Spinal cord (tissue), 10 donors: ENCODE data around the gene CREM. TPM values are rescaled to one million over a fixed set of nuclear protein-coding genes. Genes with fewer than 3 reads are reported as not detected.

ENCODE experiments used
- DNase-seq, 6 donors: peaks; one replicate each; pipeline versions ENCODE4 v3.0.0 to v3.0.0-alpha.2; 2013 to 2015; ENCODE audit warnings: low spot score in 6 of 6, low read depth in 4 of 6
- H3K27ac ChIP-seq: one replicate; pipeline ENCODE4 v1.5.1; 2013; ENCODE audit warnings: low read depth, low read length, control low read depth
- H3K27me3 ChIP-seq: one replicate; pipeline ENCODE4 v1.6.1; 2013; ENCODE audit warnings: low read length; ENCODE audit not compliant: control insufficient read depth, insufficient read depth
- H3K36me3 ChIP-seq: one replicate; pipeline ENCODE4 v1.6.1; 2013; ENCODE audit warnings: low read length; ENCODE audit not compliant: control insufficient read depth, insufficient read depth
- H3K4me1 ChIP-seq: one replicate; pipeline ENCODE4 v1.6.1; 2013; ENCODE audit warnings: low read length; ENCODE audit not compliant: control insufficient read depth, insufficient read depth
- H3K4me3 ChIP-seq: one replicate; pipeline ENCODE4 v1.5.1; 2013; ENCODE audit warnings: low read depth, low read length, control low read depth
- H3K9me3 ChIP-seq: one replicate; pipeline ENCODE4 v1.6.1; 2013; ENCODE audit warnings: low read length; ENCODE audit not compliant: control insufficient read depth, insufficient read depth
- WGBS: methylation state at CpG from one replicate; pipeline ENCODE4 v1.1.5; 2013; ENCODE audit warnings: missing lambda C conversion rate; ENCODE audit not compliant: insufficient coverage; 5-methylcytosine and 5-hydroxymethylcytosine counted together
- polyA plus RNA-seq, 2 donors: library from polyadenylated mRNA; unstranded; fragments of 120-200 nt; gene quantifications; one replicate each; pipeline ENCODE4 v1.2.1, GENCODE V29; 2013; ENCODE audit not compliant: insufficient read length in 2 of 2
- total RNA-seq, 2 donors: library from RNA; depleted of rRNA in 1 of 2; stranded (reverse); fragments of 120-200 nt in 1 of 2; fragments of >200 nt in 1 of 2; gene quantifications; one replicate each; pipeline versions ENCODE4 v1.2.3 to v1.2.4, GENCODE V29; 2013 to 2014
- donor health status: healthy.

Gene CREM
- total and polyA plus RNA-seq, 4 donors: 38.4 to 56.8 (median 48.2) TPM

DNA sequence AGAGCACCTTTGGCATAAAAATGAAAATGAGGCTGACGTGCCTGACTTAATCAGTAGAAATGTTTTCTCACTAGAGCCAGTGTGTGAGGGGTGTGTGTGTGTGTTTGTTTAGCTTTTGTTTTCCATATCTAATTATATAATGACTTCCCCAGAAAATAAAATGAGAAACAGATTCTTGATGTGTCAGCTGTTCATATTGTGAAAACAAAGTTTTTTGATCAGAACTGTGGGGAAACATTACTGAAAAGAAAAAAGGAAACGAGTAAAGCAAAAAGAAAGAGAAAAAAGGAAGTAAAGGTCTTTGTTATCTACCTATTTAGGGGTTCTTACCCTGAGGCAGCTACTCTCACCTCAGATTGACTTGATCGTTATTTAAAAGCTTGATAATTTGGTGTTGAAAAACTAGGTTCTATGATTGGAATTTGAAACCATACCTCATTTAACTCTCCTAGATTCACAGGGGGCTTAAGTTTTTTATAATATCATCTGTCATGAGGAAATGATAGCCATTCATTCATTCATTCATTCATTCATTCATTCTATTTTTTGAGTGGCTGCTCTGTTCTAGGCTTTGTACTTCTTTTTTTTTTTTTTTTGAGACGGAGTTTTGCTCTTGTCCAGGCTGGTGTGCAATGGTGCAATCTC lies 58.0 kb downstream of the CREM start:
- H3K36me3 ChIP-seq: no peaks in the 10 kb centered on the region
- H3K9me3 ChIP-seq: no peaks in the 10 kb centered on the region

DNA sequence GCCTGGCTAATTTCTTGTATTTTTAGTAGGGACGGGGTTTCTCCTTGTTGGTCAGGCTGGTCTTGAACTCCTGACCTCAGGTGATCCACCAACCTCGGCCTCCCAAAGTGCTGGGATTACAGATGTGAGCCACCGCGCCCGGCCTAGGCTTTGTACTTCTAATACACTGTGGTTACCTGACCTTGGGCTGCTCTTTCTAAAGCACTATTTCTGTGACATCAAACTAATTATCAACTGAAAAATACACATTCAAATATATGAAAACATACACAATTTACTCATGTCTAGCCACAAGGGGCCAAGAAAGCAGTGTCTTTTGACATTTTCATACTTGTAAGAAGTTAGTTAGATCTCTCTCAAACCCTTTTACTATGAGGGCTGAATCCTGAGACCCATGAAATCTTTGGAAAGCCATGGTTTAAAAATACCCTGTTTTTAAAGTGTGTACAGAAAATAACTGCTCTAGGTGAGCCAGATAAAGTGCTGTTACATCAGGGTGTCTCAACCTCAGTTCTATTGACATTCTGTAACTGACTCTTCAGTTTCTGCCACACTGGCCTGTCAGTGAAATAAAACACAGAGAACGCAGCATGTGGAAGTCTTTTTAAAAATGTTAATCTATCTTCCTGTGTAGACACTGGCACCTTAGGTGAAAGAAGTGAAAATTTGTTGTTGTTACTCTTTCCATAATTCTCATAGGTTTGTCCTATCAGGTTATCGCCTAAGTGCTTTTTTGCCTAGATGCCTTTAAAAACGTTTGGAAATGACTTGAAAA lies 58.8 kb downstream of the CREM start:
- DNase-seq: no peak
- WGBS: 93% methylated on average over 3 of the region's 8 CpGs
- Histone ChIP-seq H3K27me3 (no peaks in the 10 kb centered on the region), H3K27ac (no peak overlapping the region), H3K4me3 (no peak overlapping the region), H3K4me1 (no peaks in the 10 kb centered on the region), H3K9me3 (no peaks in the 10 kb centered on the region), H3K36me3 (no peaks in the 10 kb centered on the region)

More for the DNA sequence above, 58.0 kb downstream of the CREM start:
- Histone ChIP-seq H3K27me3 (no peaks in the 10 kb centered on the region), H3K4me3 (no peak overlapping the region), H3K27ac (no peak overlapping the region), H3K4me1 (no peaks in the 10 kb centered on the region)
- no peak for DNase-seq
- WGBS: no CpG with 5 or more reads among the region's 4 CpGs

- Histone ChIP-seq H3K4me3 (no peak overlapping the region), H3K36me3 (no peaks in the 10 kb centered on the region), H3K27ac (no peak overlapping the region), H3K9me3 (no peaks in the 10 kb centered on the region), H3K4me1 (peaks cover 6% of the 10 kb centered on the region), H3K27me3 (no peaks in the 10 kb centered on the region)
- DNase-seq: no peak
- WGBS: no CpG with 5 or more reads among the region's 3 CpGs
These were observed 62.3 kb downstream of the CREM start for GRCh38 chr10:35188954-35189353.

- no peaks in the 10 kb centered on the region for H3K36me3 ChIP-seq
- no peak overlapping the region for H3K4me3 ChIP-seq
- no peaks in the 10 kb centered on the region for H3K27me3 ChIP-seq
- H3K4me1 ChIP-seq: peaks cover 6% of the 10 kb centered on the region
- WGBS: 39% methylated on average over 2 of the region's 2 CpGs
- no peaks in the 10 kb centered on the region for H3K9me3 ChIP-seq
- peak overlapping the region; percentile 67 for H3K27ac ChIP-seq
- DNase-seq: peak in 1 of 6 donors; percentile 27
These were observed 64.9 kb downstream of the CREM start for GRCh38 chr10:35191523-35191922.

DNA sequence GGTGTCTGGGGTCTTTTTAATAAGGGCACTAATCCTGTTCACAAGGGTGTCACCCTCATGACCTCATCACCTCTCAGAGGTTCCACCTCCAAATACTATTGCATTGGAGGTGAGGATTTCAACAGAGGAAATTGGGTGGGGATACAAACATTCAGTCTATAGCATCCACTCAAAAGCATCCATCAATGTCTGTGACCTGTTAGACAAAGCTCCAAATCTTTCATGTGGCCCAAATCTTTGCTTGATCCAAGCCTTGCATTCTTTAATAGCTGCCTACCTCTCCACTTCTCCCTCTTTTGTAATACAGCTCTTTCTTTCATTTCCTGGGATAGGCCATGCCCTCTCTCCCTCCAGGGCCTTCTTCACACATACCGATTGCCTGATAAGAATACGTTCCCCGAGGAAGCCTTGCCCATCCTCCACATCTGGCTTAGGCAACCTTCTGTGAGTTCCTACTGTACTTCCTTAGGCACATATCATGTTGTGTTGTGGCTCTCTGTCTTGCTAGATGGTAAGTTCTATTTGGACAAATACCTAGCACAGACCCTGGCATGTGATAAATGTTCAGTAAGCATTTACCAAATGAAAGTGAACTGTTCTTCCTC lies 66.1 kb downstream of the CREM start:
- H3K4me1 ChIP-seq: peaks cover 6% of the 10 kb centered on the region
- no peaks in the 10 kb centered on the region for H3K9me3 ChIP-seq
- no peaks in the 10 kb centered on the region for H3K36me3 ChIP-seq
- WGBS: 67% methylated on average over 1 of the region's 3 CpGs
- DNase-seq: no peak
- H3K4me3 ChIP-seq: no peak overlapping the region
- no peaks in the 10 kb centered on the region for H3K27me3 ChIP-seq
- no peak overlapping the region for H3K27ac ChIP-seq

DNA sequence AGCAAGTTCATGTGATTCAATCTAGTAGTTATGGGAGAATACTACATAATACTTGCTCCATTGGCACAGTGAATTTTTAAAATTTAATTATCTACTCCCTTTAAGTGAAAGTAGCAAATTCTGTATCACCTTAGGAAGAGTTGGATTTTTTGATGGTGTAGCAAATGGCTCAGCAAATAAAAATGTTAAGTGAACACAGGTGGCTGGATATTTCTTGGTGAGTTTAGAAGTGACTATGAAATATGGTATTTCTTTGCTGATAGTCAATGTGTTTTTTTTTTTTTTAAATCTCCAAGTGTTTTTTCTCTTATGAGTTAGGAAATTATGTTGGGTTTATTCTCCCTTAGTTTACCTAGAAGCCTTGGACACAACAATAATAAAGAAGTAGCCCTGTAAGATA lies 67.8 kb downstream of the CREM start:
- Histone ChIP-seq H3K4me1 (peaks cover 6% of the 10 kb centered on the region), H3K27ac (peak overlapping the region; percentile 98), H3K27me3 (no peaks in the 10 kb centered on the region), H3K9me3 (no peaks in the 10 kb centered on the region), H3K4me3 (no peak overlapping the region), H3K36me3 (no peaks in the 10 kb centered on the region)
- DNase-seq: no peak

GRCh38 chr10:35194906-35195305 lies 68.3 kb downstream of the CREM start:
- DNase-seq: no peak
- H3K36me3 ChIP-seq: no peaks in the 10 kb centered on the region
- peak overlapping the region; percentile 60 for H3K4me3 ChIP-seq
- peak overlapping the region; percentile 98 for H3K27ac ChIP-seq
- no peaks in the 10 kb centered on the region for H3K27me3 ChIP-seq
- H3K4me1 ChIP-seq: peaks cover 6% of the 10 kb centered on the region
- 71% methylated on average over 1 of the region's 1 CpG for WGBS
- H3K9me3 ChIP-seq: no peaks in the 10 kb centered on the region

DNA sequence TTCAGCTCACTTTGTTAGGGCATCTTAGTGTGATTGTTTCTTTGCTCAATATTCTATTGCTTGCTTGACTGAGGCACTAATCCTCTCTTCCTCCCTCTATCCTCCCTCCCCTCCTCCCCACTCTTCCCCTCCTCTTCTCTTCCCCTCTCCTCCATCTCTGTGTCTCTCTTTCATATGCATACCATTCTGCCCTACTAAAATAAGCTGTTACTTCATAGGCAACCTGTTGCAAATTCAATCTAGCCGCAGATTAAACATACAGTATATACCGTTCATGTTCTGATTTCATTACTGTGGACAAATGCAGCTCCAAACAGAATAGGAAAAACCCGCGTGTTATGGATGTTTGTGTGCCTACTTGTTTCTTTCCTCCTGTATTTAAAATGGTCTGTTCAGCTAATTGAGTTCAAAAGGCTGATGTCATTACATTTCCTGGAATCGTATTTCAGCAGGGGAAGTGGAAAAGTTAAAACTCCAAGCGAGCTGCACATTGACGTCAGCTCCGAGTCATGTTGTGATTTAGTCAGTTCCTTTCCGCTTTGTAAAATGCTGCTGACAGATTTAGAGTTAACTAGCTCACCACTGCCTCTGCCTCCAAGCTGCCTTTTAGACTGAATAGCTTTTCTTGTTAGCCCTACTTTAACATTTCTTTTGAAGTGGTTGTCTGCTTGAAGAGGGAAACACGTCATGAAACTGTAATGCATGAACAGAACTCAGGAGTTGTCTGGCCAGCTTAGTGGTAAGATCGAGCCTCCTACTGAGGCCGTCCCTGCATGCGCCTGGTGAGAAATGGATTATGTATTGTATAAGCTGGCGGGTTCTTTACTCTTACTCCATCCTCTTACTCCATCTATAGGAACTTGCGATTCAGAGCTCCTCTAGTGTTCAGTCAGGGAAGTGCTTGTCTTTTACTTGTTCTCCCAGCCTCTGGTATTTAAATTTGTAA lies 69.0 kb downstream of the CREM start:
- peak overlapping the region; percentile 98 for H3K27ac ChIP-seq
- 0% methylated on average over 1 of the region's 15 CpGs for WGBS
- H3K4me1 ChIP-seq: peaks cover 6% of the 10 kb centered on the region
- no peaks in the 10 kb centered on the region for H3K27me3 ChIP-seq
- peak overlapping the region; percentile 60 for H3K4me3 ChIP-seq
- peak; percentile 58 to 92 (median 82) for DNase-seq
- H3K36me3 ChIP-seq: no peaks in the 10 kb centered on the region
- H3K9me3 ChIP-seq: no peaks in the 10 kb centered on the region

- no peaks in the 10 kb centered on the region for H3K36me3 ChIP-seq
- no peaks in the 10 kb centered on the region for H3K9me3 ChIP-seq
- H3K4me3 ChIP-seq: no peak overlapping the region
- no peak for DNase-seq
- H3K4me1 ChIP-seq: peaks cover 1% of the 10 kb centered on the region
- H3K27me3 ChIP-seq: no peaks in the 10 kb centered on the region
- 20% methylated on average over 1 of the region's 1 CpG for WGBS
- H3K27ac ChIP-seq: no peak overlapping the region
These were observed 73.8 kb downstream of the CREM start for GRCh38 chr10:35200487-35200886.
